ENCODE results near the gene PTOV1.

PTOV1 gene

DNA sequence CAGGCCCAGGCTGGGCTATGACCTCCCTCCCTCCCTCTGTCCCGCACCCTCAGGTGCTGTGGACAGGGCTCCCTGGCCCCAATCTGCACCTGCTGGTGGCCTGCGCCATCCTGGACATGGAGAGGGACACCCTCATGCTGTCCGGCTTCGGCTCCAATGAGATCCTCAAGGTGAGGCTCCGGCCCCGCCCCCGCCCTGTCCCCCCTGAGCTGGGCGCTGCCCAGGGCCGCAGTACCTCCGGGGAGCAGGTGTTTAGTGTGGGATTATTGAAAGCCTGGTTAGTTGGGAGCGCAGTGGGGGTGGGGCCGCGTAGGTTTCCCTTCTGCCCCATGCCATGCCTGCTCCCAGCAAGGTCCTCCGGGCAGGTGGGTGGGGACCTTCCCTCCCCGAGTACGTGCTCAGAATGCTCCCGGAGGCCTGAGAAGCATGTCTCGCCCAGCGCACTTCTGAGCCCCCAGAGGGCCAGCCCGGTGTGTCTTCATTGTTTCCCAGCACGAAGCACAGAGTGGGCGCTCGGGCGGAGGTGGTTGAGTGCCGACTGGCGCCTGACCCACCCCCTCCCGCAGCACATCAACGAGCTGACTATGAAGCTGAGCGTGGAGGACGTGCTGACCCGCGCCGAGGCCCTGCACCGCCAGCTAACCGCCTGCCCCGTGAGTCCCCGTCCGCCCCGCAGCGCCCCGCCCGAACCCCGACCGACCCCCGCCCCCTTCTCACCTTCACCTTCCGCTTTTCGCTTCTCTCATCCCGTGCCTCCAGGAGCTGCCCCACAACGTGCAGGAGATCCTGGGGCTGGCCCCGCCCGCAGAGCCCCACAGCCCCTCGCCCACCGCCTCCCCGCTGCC, 36.9 kb downstream of the PTOV1 start:
- Mint-ChIP-seq H3K27ac (ENCODE audit: low read depth) (no peak overlapping the region), H3K4me1 (no peaks in the 10 kb centered on the region), H3K9me3 (no peaks in the 10 kb centered on the region), H3K27me3 (no peaks in the 10 kb centered on the region), H3K4me3 (no peak overlapping the region), H3K36me3 (ENCODE audit: insufficient read depth) (peaks cover 14% of the 10 kb centered on the region)
- ATAC-seq (replicated peaks; ENCODE audit: extremely low read depth, poor library complexity, severe bottlenecking) = no peak
- DNase-seq (ENCODE audit: low spot score in 2 of 2) = no peak

DNA sequence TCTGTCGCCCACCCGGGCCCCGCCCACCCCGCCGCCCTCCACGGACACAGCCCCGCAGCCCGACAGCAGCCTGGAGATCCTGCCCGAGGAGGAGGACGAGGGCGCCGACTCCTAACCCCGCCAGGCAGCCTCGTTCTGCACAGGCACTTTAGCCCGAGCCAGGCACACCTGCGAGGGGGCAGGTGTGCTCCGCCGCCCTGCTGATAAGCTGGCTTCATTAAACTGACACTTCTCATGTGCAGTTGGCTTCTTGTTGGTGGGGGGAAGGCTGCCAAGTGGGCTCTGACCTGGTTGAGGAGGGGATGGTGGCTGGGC, 37.5 kb downstream of the PTOV1 start:
- Mint-ChIP-seq H3K4me3 (peak overlapping the region; percentile 40), H3K27ac (ENCODE audit: low read depth) (no peak overlapping the region), H3K27me3 (no peaks in the 10 kb centered on the region), H3K9me3 (no peaks in the 10 kb centered on the region), H3K4me1 (no peaks in the 10 kb centered on the region), H3K36me3 (ENCODE audit: insufficient read depth) (peaks cover 14% of the 10 kb centered on the region)
- DNase-seq (ENCODE audit: low spot score in 2 of 2) (no peak), ATAC-seq (replicated peaks; ENCODE audit: extremely low read depth, poor library complexity, severe bottlenecking) (no peak)

DNA sequence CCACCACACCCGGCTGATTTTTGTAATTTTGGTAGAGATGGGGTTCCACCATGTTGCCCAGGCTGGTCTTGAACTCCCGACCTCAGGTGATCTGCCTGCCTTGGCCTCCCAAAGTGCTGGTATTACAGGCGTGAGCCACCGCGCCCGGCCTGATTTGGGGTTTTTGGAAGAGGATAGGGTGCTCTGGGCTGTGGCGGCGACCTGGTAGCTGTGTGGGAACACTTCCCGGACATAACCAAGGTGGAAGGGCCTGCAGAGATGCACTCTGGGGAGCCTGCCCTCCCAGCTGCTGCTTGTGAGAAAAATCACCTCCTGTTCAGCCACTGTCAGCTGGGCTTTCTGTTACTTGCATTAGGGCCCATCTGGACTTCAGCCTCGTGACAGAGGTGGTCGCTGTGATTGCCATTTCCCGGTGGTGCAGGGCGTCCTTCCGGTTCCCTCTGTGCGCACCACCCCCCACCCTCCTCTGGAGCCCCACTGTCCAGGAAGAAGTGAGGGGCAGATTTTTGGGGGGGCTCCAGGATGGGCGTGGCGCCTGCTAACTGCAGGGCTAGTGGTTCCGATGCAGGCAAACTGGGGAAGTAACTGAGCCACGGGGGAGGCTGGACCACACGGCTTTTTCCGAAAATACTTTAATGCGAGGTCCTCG, 38.2 kb downstream of the PTOV1 start:
- DNase-seq (ENCODE audit: low spot score in 2 of 2) = no peak
- peaks cover 14% of the 10 kb centered on the region for H3K36me3 Mint-ChIP-seq (ENCODE audit: insufficient read depth)
- no peaks in the 10 kb centered on the region for H3K4me1 Mint-ChIP-seq
- H3K4me3 Mint-ChIP-seq = peak overlapping the region; percentile 40
- no peak for ATAC-seq (replicated peaks; ENCODE audit: extremely low read depth, poor library complexity, severe bottlenecking)
- H3K9me3 Mint-ChIP-seq = no peaks in the 10 kb centered on the region
- H3K27me3 Mint-ChIP-seq = no peaks in the 10 kb centered on the region
- no peak overlapping the region for H3K27ac Mint-ChIP-seq (ENCODE audit: low read depth)

DNA sequence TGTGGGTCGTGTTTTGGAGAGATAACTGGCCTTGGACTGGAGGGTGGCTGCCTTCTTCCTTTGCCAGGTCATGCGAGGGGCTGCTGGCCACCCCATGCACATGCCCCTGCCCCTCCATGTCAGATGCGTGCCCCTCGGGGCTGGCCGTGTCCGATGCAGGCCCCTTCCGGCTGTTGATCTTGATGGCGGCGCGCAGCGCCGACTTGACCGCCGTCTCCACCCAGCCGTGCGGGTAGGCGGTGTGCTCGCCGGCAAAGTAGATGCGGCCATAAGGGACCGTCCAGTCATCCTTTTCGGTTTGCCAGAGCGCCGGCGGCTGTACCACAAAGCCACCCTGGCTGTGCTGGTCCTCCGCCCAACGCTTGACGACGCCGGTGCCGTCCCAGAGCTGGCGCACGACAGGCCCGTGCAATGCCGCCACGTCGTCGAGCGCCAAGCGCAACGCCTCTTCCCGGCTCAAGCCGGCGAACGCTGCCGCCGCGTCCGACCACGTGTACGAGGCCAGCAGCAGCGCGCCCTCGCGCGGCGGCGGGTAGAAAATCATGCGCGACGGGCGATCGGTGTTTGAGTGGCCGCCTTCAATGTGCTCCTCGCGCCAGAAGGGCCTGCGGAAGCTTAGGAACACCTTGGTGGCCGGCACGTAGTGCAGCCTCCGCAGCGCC, 38.9 kb downstream of the PTOV1 start:
- Mint-ChIP-seq H3K36me3 (ENCODE audit: insufficient read depth) (peaks cover 9% of the 10 kb centered on the region), H3K9me3 (no peaks in the 10 kb centered on the region), H3K4me3 (peak overlapping the region; percentile 67), H3K27me3 (no peaks in the 10 kb centered on the region), H3K4me1 (no peaks in the 10 kb centered on the region), H3K27ac (ENCODE audit: low read depth) (peak overlapping the region; percentile 78)
- ATAC-seq (replicated peaks; ENCODE audit: extremely low read depth, poor library complexity, severe bottlenecking) = peak; percentile 70
- peak in 1 of 2 donors; percentile 64 for DNase-seq (ENCODE audit: low spot score in 2 of 2)

DNA sequence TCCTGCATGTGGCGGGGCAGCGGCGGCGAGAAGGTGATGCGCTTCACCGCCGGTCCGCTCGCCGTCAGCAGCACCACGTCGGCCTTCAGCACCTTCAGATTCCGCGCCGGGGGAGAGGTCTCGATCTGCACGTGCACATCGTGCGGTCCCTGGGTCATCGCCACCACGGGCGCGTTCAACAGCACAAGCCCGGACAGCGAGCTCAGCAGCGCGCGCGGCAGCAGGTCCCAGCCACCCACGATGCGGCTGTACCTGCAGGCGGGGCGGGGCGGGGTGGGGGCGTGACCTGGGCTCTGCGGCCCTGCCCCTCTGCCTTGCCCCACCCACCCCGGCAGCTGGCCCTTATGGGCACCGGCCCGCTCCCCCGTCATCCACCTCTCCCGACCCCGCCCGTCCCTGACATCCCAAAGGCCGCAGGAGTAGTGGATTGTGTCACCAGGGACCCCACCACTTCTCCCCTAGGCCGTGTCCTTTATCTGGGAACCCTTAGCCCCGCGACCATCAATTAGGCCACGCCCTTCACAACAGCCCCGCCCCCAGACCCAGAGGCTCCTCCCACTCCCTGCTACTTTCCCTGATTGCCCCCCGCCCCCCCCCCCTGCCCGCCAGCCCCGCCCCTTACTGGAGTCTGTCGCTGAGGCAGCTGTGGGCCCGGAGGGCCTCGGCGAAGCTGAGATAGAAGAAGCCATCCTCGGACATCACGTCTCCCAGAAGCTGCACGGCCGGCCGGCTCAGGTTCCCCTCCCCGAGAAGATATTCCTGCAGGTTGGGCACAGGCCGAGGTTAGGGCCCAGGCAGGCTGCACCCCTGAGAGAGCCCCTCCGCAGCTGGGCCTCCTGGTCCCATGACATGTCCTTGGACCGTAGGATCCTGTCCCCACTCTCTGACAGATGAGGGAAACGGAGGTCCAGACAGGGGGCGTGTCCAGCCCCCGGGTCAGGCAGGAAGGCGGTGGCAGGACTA, 39.7 kb downstream of the PTOV1 start:
- DNase-seq (ENCODE audit: low spot score in 2 of 2) (peak in 1 of 2 donors; percentile 60), ATAC-seq (replicated peaks; ENCODE audit: extremely low read depth, poor library complexity, severe bottlenecking) (peak; percentile 79)
- peaks cover 5% of the 10 kb centered on the region for H3K36me3 Mint-ChIP-seq (ENCODE audit: insufficient read depth)
- H3K4me3 Mint-ChIP-seq = peak overlapping the region; percentile 67
- no peaks in the 10 kb centered on the region for H3K9me3 Mint-ChIP-seq
- no peaks in the 10 kb centered on the region for H3K27me3 Mint-ChIP-seq
- H3K4me1 Mint-ChIP-seq = no peaks in the 10 kb centered on the region
- H3K27ac Mint-ChIP-seq (ENCODE audit: low read depth) = peak overlapping the region; percentile 78

DNA sequence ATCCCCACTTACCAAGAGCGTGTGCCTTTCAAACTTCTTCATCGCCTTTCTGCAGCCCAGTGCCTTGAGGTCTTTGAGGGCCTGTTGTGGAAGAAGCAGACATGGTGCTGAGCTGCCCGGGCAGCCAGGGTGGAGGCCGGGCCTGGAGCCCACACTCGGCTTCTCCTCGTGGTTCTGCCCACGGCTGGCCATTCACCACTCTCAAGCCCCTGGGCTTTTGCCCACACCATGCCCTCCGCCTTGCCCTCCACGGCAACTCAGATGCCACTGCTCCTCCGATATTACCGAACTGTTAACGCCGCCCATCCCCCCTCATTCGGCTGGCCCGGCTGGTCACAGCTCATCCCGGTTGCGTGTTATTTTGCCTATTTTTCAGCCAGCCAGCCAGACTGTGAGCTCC, 40.4 kb downstream of the PTOV1 start:
- Mint-ChIP-seq H3K4me3 (peak overlapping the region; percentile 29), H3K9me3 (no peaks in the 10 kb centered on the region), H3K36me3 (ENCODE audit: insufficient read depth) (peaks cover 4% of the 10 kb centered on the region), H3K4me1 (peaks cover 5% of the 10 kb centered on the region), H3K27ac (ENCODE audit: low read depth) (no peak overlapping the region), H3K27me3 (no peaks in the 10 kb centered on the region)
- no peak for ATAC-seq (replicated peaks; ENCODE audit: extremely low read depth, poor library complexity, severe bottlenecking)
- no peak for DNase-seq (ENCODE audit: low spot score in 2 of 2)

DNA sequence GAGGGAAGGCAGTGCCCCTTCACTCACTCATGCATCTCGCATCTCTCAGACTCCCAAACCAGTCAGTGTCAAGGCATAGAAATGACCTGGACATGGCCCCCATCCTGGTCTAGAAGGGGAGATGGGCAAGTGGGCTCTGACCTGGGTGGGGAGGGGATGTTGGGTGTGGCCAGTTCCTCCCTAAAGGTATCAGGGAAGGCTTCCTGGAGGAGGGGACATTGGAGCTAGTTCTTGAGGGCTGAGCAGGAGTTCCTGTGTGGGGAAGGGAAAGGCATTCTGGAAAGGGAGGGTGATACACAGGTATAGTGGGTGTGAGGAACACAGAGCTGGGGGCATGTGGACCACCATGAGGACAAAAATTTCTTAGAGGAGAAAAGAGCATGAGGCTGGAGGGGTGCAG, 41.8 kb downstream of the PTOV1 start:
- Mint-ChIP-seq H3K9me3 (no peaks in the 10 kb centered on the region), H3K36me3 (ENCODE audit: insufficient read depth) (peaks cover 11% of the 10 kb centered on the region), H3K4me3 (no peak overlapping the region), H3K4me1 (peaks cover 18% of the 10 kb centered on the region), H3K27me3 (no peaks in the 10 kb centered on the region), H3K27ac (ENCODE audit: low read depth) (peak overlapping the region; percentile 70)
- no peak for ATAC-seq (replicated peaks; ENCODE audit: extremely low read depth, poor library complexity, severe bottlenecking)
- DNase-seq (ENCODE audit: low spot score in 2 of 2) = no peak

DNA sequence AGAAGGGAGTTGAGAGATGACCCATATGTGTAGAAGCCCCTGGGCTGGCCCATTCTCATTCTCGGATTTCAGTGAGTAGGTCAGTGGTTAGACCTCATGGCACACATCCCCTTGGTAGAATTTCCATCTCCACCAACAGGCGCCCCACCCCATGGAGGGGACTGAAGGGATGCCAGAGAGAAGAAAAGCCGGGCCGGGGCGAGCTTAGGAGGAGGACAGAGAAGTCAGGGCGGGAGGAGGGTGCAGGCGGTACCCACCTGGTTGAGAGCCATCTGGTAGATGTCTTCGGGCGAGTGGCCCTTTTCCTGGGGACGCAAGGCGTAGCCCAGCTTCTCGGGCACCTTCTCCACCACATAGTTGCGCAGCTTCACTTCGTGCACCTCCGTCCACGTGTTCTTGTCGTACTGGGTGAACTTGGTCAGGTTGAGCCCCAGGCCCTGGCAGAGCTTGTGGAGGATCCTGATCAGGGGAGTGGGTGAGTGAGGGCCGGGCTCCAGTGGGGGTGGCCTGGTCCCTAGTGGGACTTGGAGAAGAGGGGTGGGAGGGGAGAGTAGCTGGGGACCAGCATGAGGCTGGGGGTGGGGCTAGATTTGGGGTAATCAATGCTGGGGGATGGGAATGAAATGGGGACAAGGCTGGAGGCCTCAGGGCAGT, 43.2 kb downstream of the PTOV1 start:
- H3K27ac Mint-ChIP-seq (ENCODE audit: low read depth) = peak overlapping the region; percentile 98
- no peak for DNase-seq (ENCODE audit: low spot score in 2 of 2)
- H3K9me3 Mint-ChIP-seq = no peaks in the 10 kb centered on the region
- peaks cover 21% of the 10 kb centered on the region for H3K4me1 Mint-ChIP-seq
- peaks cover 11% of the 10 kb centered on the region for H3K36me3 Mint-ChIP-seq (ENCODE audit: insufficient read depth)
- H3K4me3 Mint-ChIP-seq = no peak overlapping the region
- no peak for ATAC-seq (replicated peaks; ENCODE audit: extremely low read depth, poor library complexity, severe bottlenecking)
- no peaks in the 10 kb centered on the region for H3K27me3 Mint-ChIP-seq

DNA sequence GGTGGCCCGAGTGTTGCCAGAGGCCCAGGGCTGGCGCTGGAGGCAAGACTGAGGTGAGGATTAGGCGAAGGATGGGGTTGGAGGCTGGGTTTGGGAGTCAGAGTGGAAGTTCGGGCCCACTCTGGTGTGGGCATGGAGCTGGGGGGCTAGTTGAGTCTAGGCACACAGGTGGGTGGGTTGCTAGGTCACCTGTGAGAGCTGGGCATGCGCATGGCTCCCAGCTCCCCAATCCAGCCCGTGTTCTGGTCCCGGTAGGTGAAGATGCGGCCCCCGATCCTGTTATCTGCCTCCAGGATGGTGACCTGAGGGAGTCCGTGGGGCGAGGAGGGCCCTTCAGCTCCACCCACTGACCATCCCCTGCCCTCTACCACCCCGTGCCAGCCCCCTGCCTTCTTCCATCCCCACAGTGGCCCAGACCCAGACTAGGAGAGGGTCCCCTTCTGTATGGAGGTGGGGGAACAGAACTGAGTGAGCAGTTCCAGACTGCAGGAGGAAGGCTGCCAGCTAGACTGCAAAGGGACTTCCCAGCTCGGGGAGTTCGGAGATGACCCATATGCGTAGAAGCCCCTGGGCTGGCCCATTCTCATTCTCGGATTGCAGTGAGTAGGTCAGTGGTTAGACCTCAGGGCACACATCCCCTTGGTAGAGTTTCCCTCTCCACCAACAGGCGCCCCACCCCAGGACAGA, 44.1 kb downstream of the PTOV1 start:
- H3K36me3 Mint-ChIP-seq (ENCODE audit: insufficient read depth) = peaks cover 11% of the 10 kb centered on the region
- H3K27me3 Mint-ChIP-seq = no peaks in the 10 kb centered on the region
- peak overlapping the region; percentile 98 for H3K27ac Mint-ChIP-seq (ENCODE audit: low read depth)
- ATAC-seq (replicated peaks; ENCODE audit: extremely low read depth, poor library complexity, severe bottlenecking) (no peak), DNase-seq (ENCODE audit: low spot score in 2 of 2) (no peak)
- H3K9me3 Mint-ChIP-seq = no peaks in the 10 kb centered on the region
- H3K4me1 Mint-ChIP-seq = peaks cover 21% of the 10 kb centered on the region
- no peak overlapping the region for H3K4me3 Mint-ChIP-seq

DNA sequence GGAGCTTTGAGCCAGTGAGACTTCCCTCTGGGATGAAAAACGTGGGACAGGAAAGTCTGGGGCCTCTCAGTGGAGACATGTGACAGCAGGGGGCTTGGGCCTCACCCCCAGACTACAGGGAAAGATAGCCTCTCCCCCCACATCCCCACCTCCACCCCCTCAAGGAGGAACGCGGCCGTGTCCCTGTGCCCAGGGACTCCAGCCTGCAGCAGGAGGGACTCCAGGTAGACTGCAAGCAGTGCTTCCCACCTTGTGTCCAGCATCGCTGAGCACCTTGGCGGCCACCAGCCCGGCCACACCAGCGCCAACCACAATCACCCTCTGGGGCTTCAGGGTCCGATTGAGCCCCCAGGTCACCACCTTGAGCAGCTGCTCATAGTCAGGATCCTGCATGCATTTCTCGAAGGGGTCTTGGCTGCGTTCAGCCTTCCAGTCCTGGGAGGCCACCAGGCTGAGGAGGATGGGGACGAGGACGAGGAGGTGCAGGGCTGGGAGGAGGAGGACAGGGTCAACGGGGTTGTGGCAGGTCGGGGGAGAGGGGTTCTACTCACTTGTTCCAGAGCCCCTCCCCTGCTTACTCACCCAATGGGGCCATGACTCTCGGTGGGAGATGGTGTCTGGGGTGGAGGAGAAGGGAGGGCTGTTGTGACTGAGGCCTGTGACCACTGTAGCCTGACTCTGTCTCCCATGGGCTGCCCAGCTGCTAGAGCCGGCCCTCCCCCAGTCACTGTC, 44.8 kb downstream of the PTOV1 start:
- Mint-ChIP-seq H3K36me3 (ENCODE audit: insufficient read depth) (peaks cover 11% of the 10 kb centered on the region), H3K27me3 (no peaks in the 10 kb centered on the region), H3K9me3 (no peaks in the 10 kb centered on the region), H3K4me1 (peaks cover 21% of the 10 kb centered on the region), H3K4me3 (no peak overlapping the region), H3K27ac (ENCODE audit: low read depth) (peak overlapping the region; percentile 98)
- DNase-seq (ENCODE audit: low spot score in 2 of 2) = no peak
- ATAC-seq (replicated peaks; ENCODE audit: extremely low read depth, poor library complexity, severe bottlenecking) = no peak

All from central memory CD8-positive, alpha-beta T cell (primary cell).